GM19023 (cell line): ENCODE data around the gene ARL4D.
"Not testable (repeated sequence)": the region's sequence is repeated elsewhere in the genome, so short reads cannot be mapped to it uniquely, and the experiment has no call there.

ENCODE experiments used
- ATAC-seq: cut with Tn5 transposase; IDR thresholded peaks from one replicate; pipeline ENCODE4 v1.9.1; 2021; ENCODE audit warnings: mild to moderate bottlenecking, moderate library complexity; ENCODE audit not compliant: unreplicated experiment

Gene ARL4D

DNA sequence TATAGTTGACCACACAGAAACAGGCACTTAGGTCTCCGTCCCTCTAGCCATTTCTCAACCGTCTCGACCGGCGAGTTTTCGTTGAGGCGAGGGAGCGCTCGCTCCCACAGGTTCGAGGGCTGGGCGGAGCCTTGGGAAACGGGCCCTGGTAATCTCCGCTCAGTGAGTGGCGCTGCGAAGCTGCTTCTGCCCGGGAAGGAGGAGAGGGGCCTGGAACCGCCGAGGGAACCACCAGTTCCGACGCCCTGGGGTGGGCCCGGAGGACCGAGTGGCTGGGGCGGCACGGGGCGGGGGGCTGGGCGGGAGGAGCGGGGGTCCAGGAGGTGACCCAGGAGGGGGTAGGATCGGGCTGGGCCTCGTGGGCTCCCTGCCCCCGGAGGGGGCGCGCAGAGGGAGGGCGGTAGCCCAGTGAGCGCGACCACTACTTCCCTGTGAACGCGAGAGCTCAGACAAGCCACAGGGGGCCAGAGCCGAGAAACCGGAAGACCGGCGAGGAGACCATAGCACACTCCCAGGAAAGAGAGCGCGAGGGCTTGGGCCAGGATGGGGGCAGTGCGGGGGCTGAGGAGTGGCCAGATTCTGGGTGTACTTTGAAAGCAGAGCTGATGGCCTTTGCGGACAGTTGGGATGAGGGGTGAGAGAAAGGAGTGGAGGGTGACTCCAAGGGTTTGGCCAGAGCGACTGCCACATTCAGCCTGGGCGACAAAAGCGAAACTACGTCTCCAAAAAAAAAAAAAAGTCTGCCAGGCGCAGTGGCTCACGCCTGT is 29.9 kb upstream of the ARL4D start:
- ATAC-seq, result peak; percentile 38

- ATAC-seq, result no peak
Observed at GRCh38 chr17:43369986-43370385, 28.8 kb upstream of the ARL4D start.

GRCh38 chr17:43371227-43371821 is 27.5 kb upstream of the ARL4D start:
- ATAC-seq, result no peak

DNA sequence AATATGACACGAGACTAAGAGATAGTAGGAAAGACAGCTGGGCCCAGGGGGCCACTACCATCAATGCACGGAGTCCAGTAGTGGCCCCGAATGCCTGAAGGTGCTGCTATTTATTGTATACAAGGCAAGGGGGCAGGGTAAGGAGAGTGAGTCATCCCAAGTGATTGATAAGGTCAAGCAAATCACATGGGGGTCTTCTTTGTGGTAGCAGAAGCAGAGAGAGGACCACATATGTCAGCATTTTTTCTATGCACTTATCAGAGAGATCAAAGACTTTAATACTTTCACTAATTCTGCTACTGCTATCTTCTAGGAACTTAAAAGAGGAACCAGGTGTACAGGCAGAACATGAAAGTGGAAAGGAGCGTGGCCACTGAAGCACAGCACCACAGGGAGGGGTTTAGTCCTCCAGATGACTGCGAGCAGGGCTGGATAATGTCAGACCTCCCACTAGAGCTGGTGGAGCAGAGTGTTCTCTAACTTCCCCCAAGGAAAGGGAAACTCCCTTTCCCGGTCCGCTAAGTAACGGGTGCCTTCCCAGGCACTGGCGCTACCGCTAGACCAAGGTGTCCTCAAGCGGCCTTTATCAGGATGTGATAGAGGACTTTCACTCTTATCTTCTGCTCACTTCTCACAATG is 26.4 kb upstream of the ARL4D start:
- ATAC-seq, result no peak

DNA sequence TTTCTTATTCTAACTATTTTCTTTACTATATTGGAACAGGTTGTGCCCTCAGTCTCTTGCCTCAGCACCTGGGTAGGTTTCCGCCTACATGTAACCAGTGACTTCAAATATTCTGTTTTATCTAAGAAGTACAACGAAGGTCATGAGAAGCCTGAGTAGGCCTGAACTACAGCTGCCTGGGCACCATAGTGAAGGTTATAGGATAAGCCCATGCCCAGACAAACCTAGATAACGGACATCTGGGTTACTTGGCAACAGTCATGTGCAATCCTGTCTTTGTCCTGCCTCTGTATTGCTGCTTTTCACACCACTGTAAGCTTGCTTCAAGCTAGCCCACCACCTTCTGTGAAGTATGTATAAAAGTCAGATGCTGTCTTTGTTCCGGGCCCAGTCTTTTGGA is 25.4 kb upstream of the ARL4D start:
- ATAC-seq, result no peak

DNA sequence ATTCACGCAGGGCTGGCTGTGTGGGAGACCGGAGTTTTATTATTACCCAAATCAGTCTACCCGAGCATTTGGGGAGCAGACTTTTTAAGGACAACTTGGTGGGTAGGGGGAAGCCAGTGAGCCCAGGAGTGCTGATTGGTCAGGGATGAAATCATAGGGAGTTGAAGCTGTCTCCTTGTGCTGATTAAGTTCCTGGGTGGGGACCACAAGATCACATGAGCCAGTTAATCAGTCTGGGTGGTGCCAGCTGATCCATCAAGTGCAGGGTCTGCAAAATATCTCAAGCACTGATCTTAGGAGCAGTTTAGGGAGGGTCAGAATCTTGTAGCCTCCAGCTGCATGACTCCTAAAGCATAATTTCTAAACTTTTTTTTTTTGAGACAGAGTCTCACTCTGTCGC is 22.9 kb upstream of the ARL4D start:
- ATAC-seq, result not testable (repeated sequence)

DNA sequence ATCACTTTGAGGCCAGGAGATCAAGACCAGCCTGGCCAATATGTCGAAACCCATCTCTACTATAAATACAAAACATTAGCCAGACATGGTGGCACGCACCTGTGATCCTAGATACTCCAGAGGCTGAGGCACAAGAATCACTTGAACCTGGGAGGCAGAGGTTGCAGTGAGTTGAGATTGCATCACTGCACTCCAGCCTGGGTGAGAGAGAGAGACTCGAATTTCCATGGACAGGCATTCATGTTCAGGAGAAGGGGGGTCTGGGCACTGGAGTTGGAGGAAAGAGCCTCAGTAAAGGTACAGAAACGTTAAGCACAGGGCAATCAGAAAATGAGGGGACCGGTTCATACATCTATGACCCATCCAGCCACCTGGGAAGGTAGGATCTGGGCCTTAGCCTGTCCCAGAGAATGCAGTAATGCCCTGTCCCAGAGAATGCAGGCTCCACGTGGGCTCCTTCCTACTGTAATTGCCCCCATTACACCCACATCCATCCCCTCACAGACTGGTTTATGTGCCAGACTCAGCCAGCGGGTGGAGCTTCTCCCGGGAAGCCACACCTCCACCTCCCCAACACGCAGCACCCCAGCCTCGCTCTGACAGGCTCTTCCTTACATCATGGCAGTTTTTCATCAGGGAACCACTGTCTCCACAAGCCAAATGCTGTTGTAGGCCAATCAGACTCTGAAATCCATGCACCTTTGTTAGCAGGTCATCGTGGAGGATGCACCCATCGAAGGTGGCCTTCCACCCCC is 21.6 kb upstream of the ARL4D start:
- no peak for ATAC-seq

DNA sequence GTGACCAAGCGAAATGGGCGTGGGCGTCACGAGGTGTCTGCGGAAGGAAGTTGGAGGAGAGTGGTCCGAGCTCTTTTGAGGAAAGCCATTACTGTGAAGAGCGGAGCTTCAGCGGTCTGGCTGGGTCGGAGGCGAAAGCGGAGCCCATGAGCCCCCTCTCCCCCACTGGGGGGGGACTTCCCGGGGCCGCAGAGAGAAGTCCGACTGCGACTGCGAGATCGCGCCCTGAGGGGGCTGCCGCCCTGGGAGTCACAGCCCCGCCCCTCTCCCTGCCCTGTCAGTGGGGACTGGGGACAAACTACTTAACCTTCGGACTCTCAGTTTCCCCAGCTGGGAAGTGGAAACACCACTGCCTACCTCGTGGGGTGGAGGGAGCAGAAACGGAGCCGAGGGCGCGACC is 20.0 kb upstream of the ARL4D start:
- no peak for ATAC-seq

DNA sequence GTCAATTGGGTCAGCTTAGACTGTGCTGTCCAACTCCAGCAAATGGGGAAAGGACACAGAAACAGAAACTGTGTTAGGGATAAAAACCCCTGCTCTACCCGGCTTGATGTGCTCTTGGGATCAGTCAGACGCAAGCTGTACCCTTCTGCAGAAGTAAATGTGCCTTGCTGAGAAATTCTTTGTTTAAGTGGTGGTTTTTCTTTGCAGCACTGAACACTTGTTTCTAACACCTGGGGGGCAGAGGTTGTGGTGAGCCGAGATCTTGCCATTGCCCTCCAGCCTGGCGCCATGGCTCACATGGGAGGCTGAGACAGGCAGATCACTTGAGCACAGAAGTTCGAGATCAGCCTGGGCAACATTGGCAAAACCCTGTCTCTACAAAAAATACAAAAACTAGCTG is 18.5 kb upstream of the ARL4D start:
- ATAC-seq, result no peak

DNA sequence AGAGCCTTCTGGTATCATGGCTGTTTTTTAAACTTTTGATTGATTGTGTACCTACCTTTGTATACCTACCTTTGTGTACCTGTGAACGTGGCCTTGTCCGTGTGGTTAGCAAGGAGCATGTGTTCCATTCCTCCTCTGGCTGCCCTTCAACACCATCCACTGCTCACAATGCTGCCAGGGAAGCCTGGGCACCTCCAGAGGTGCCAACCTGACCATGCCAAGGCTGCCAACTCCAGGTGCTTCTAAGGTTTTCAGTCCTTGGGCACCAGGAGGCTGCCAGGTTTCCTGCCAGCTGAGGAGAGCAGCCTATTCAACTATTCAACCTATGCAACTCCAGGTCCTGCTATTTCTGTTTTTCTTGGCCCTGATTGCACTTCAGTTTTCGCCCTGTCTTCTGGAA is 17.6 kb upstream of the ARL4D start:
- ATAC-seq, result no peak

DNA sequence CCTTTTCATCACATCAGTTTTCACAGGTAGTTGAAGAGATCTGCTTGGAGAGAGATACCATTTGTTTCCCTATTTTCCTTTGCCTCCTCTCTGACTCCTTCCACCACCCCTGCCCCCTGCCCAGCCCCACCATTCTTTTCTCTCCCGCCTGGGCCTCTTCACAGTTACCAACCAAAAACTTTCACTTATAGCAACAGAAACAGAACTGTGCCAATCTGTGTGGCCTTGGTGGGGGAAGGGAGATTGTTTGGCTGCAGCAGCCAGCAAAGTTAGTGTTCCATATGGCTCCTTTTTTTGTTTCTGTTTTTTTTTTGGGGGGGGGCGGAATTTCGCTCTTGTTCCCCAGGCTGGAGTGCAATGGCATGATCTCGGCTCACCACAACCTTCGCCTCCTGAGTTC is 17.2 kb upstream of the ARL4D start:
- ATAC-seq, result no peak

DNA sequence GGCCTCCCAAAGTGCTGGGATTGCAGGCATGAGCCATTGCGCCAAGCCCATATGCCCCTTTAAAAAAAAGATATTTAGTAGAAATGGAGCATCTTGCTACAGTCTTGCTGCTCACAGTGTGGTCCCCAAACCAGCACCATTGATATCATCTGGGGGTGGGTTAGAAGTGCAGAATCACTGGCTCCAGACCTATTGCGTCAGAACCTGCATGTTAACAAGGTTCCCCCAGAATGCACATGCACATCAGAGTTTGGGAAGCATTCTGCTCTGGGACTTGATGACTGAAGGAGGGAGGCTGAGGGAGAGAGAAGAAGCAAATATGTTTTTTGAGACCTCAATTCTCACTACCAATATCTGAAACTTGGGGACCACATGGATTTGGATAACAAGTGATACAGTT is 16.0 kb upstream of the ARL4D start:
- ATAC-seq, result no peak

DNA sequence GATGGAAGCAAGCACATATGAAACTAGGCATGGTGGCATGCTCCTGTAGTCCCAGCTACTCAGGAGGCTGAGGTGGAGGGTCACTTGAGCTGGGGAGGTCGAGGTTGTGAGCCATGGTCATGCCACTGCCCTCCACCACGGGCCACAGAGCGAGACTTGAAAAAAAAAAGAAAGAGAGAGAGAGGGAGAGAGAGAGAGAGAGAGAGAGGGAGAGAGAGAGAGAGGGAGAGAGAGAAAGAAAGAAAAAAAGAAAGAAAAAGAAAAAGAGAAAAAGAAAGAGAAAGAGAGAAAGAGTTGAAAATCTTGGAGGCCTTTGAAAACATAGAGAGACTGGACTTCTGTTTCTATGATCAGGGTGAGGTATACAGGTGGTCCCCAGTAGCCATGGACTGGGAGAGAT is 15.4 kb upstream of the ARL4D start:
- no peak for ATAC-seq

DNA sequence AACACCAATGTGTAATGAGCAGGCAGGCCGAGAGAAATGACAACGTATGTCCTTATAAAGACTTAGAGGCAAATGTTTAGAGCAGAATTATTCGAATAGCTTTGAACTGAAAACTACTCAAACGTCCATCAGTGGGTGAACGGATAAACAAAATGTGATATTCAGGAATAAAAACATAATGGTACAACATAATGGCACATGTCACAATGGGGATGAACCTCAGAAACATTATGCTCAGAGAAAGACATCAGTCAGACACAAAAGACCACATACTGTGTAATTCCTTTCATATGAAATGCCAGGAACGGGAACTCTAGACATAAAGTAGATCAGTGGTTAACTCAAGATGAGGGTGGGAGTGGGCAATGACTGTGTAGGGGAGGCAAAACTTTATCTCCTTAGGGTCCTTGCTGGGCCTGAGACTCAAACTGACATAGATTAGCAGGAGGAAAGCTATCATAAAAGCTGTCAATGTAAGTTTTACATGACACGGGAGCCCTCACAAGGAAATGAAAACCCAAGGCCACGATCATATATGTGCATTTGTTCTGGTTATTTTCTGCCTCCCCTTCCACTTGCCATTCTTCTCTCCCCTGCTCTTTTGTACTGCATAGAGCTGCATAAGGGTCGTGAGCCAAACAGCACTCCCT is 14.8 kb upstream of the ARL4D start:
- ATAC-seq, result no peak

DNA sequence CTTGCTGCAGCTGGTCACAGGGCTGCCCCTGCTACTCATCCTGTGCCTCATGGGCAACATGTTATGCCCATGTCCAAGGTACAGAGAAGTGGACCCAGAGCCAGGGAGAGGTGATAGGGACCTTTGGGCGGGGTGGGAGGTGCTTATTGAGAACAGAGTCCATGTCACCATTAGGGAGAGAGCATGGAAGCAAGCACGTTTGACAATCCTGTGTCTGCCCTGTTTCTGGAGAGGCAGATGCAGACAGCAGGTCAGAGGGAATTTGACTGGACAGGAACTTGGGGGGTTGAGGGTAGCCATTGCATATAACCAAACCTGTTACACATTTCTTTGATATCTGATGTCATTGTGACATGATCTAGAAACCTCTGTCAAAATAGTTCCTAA is 14.3 kb upstream of the ARL4D start:
- ATAC-seq, result no peak

DNA sequence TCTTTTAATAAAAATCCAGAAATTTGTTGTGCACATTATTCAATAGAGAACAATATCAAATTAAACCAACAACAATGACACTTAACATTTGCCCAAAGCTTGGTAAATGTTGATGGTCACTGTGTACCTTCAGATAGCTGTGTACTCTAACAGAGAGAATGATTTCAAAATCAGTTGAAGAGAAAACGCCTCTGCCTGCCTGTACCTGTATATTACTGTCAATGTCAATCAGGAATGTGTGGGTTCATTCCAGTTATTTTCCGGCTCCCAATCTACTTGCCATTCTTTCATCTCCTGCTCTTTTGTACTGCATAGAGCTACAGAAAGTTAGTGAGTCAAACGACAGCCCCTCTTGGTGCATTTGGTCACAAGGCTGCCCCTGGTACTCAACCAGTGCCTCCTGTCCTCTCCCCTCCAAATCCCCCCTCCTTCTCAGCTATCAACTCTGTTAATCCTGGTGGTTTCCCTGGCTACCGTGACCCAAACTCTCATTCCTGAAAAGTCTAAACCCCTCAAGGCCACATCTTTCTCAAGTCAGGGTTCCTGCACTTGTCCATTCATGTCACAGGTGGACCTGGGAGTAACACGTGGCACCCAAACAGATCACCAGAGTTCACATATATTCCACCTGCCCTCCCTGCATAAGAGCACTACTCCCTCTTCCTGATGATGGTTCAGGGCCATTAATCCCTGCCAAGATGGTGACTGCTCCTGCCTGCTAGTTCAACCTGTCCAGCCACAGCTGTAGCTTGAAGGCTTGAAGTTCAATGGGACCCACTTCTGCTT is 13.6 kb upstream of the ARL4D start:
- no peak for ATAC-seq

- peak; percentile 73 for ATAC-seq
Observed at GRCh38 chr17:43388359-43389045, 10.3 kb upstream of the ARL4D start.

GRCh38 chr17:43389046-43389947 is 9.5 kb upstream of the ARL4D start:
- ATAC-seq, result no peak

DNA sequence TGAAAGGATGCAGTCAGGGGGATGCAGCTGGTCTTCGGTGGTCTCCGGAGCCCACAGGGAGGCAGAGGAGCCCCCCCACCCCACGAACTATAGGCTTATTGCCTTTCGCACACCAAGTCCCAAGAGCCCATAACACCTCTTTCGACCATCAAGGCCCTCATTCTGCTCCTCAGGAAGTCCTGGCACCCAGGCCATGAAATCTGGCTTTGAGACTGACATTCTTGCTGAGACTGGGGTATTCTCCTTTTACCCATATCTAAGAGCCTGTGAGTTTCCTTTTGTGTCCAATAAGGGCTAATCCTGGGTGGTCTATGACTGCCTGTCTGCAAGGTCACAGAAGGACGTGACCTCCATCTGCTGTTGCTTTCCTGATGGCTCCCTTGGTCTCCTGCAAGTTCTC is 6.4 kb upstream of the ARL4D start:
- no peak for ATAC-seq
